GM18519 (cell line): ENCODE data around the gene BRD3OS.

Experiments
- ATAC-seq: cut with Tn5 transposase; IDR thresholded peaks from one replicate; pipeline ENCODE4 v1.9.1; 2021; ENCODE audit warnings: mild to moderate bottlenecking, moderate library complexity; ENCODE audit not compliant: unreplicated experiment, low FRiP score

BRD3OS gene, protein sequence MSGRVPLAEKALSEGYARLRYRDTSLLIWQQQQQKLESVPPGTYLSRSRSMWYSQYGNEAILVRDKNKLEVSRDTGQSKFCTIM

DNA sequence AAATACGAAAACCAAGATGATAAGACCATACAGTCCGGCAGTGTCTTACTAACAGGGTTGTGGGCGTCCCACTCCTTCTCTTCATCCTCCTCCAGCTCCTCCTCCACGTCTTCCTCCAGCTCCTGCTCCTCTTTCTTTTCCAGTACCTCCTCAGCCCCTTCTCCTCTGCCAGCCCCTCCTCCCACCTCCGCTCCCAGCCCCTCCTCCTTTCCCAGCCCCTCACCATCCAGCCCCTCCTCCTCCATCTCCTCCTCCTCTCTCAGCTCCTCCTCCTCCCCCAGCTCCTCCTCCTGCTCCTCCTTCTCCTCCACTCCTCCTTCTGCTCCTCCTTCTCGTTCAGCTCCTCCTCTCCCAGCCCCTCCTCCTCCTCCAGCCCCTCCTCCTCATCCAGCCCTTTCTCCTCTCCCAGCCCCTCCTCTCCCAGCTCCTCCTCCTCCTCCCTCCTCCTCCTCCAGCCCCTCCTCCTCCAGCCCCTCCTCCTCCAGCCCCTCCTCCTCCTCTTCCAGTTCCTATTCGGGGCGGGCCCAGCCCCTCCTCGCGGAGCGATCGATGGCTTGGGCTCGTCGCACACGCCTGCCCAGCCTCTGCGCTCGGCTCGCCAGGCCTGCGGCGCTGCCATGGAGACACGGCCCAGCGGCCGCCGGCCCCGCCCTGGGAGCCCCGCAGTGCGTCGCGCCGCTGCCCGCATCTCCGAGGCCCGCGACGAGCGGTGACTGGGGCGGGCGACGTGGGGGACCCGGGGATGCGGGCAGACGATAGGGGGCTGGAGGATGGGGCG is at the start of gene BRD3OS:
Gene BRD3OS, plus strand, starts transcription at position 654 of the 778 bp plus-strand sequence. CDS start 1,267 bp downstream, outside the sequence.
- peak; percentile 77 for ATAC-seq

DNA sequence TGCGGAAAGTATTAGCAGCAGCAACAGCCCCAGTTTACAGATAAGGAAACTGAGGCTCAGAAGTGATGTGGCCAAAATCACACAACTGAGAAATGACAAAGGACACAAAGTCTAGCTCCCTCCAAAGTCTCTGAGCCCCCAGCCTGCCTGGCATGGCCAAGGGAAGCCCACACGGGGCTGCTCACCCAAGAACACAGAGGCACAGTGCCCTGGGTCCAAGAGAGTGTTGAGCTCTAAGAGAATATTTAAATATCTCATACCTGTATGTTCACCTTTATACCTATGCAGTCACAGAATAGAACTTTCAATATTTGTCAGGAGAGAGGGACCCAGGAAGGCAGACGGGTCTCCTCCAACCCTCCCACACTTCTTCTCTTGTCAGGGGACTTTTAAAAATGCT is 49.8 kb upstream of the BRD3OS start:
- no peak for ATAC-seq

DNA sequence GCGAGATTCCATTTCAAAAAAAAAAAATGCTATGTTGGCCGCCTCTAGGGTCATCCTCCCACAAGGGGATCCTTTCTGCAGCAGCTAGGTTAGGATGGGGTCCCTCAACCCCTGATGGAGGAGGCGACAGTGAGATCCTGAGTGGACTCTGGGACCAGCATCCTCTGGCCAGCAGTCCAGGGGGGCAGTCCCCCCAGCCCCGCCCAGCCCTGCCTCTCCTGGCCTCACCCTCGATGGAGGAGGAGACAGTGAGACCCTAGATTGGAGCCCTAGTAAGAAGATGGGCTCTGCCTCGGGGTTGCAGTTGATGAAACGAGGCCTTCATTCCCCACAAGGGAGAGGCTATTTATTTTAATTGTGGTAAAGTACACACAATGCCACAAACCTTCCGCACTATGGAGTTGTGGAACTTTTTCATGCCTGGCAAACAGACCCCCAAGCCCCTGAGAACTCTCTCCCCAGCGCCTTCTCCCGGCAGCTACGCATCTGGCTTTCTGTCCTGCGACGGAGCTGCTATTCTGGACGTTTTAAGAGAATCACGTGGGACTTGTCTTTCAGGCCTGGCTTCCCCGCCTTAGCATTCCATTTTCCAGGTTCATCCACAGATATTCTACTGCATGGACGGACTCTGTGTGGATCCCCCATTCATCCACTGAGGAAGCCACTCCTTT is 49.0 kb upstream of the BRD3OS start:
- ATAC-seq, result no peak

DNA sequence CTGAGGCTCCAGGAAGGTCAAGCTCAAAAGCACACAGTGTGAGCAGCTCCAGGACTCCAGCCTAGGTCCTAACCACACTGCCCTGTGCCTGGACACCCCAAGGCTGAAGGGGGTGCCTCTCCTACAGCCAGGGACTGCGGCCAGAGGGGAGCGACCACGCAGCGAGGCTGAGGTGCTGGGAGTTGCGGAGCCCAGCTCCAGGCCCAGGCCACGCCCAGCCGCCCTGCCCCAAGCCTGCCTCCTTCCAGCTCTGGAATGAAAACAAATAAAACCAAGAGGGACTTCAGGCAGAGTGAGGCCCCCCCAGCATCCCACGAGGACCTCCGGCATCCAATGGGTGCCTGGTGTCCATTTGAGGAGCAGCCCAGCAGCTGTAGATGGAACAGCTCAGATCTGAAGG is 48.4 kb upstream of the BRD3OS start:
- no peak for ATAC-seq

DNA sequence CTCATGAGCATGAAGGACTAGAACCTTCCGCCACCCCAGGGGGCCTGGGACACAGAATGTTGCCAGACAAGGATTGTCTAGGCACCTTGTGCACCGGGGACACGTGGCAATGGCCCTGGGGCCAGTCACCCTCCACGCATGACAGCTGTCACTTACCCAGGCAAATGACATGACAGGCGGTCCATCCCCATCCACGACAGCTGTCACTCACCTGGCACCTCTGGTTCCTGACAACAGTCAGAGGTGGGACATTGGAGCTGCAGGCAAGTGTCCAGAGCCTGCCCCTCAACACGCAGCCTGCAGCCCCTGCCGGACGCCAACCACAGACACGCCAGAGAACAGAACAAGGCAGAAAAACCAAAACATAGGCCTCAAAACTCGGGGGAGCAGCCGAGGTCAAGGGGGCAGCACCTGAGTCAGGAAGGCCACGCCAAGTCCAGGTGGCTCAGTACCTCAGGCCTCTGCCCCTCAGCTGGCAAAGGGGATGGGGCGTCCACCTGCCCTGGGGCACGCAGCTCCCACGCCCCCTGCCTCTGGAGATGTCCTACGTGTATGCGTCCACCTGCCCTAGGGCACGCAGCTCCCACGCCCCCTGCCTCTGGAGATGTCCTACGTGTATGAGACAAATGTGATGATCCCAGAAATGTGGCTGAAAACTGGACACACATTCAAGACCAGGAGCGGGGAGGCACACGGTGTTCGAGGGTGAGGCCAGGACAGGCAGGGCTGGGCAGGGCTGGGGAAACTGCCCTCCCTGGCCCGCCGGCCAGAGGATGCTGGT is 47.7 kb upstream of the BRD3OS start:
- ATAC-seq, result no peak

DNA sequence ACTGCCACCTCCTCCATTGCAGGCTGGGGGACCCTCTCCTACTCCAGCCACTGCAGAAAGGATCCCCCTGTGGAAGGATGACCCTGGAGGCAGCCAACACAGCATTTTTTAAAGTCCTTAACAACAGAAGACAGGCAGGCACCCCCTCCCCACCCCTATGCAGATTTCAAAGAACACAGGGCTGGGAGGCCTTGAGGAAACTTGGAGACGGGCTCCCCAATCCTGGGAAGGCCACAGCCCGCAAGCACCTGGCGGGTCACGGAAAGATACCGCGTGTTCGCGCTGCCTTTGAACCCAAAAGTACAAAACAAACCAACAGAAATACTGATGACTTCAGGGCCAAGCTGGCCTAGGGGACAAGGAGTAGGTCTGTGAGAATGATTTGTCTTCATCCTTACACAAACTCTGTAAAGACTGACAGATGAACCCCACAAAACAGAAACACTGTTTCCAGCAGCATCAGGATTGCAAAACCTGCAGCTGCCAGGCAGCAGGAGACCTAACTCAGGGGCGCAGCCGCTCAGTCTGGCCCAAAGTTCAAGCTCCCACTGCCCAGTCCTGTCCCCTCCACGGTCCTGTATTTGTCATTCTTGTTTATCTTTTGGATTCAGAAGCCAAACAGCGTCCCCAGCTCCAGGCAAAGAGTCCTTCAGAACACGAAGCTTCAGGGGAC is 46.9 kb upstream of the BRD3OS start:
- no peak for ATAC-seq

DNA sequence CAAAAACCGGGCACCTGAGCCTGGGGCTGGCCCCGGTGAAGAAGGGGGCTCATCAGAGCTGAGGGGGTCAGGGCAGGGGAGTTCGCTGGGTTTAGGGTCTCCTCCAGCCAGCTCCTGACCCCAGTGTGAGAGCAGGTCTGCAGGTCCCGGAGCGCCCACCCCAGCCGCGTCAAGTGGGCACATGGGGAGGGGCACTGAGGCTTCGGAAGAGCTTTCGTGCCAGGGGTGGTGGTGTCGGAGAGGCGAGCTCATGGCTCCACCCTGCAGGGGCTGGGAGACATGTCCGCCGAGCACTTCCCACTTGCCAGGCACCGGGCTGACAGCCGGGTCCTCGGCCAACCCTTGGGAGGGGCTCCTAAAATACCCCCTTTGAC is 46.4 kb upstream of the BRD3OS start:
- no peak for ATAC-seq

DNA sequence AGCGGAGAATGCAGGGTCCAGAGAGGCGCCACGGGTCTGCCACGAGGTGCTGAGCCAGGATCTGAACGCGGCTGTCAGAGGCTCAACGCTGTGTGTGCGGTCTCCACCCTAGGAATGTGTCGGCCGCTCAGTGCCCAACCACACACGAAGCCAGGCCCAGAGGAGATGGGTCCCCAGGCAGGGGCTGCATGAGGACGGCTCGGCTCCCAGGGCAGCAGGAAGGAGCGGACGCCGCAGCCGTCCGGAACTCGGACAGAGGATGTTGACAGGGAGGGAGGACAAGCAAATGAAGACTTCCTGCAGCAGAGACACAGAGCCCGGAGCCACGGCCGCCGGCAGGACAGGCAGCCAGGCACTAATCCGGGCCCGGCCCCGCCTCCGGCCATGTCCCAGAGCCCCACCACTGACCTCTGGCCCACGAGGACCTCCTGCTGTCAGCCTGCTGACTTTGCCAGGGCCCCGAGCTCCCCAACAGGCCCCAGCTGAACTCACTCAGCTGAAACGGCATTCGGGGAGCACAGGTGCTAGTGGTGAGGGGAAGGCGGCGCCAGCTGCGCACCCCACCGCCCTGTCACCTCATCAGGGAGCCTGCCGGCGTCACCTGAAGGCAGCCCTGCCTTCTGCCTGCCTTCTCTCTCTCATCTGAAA is 45.9 kb upstream of the BRD3OS start:
- ATAC-seq, result no peak

DNA sequence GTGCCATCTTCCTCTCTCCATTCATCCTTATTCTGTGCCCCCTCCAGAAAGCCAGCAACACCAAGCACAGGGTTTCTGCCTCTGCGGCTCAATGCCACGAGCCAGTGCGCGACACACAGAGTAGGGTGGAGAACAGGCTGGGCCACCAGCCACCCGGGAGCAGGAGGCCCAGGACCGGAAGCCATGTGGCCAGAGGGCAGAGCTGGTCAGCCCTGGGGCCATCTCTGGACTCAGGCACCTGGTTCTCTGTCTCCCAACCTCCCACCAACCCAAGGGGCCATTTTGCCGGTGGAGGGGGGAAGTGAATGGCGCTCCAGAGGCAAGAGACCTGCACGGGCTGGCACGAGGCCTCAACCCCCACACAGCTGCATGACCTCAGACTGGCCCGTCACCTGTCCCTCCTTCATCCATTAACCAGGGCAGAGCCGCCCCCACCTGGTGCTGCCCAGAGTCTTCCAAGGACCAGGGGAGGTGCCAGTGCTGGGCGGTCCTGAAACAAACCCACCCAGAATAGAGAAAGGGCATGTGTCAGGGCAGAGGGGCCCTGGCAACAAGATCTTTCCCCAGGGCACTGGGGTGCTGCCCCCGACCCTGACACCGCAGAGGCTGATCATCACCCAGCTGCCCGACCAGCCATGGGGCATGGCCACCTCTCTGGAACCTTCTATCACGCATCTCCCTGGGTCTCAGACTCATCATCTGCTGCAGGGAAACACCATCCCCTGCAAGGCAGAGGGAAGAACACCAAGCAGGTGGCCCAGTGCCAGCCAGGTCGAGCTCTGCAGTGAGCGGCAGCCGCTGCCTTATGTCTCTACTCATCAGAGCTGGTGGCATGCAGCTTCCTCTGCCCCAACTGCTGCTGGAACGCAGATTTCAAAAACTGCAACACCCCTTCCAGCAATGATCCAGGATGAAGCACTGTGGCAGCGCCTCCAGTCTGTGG is 45.1 kb upstream of the BRD3OS start:
- no peak for ATAC-seq

DNA sequence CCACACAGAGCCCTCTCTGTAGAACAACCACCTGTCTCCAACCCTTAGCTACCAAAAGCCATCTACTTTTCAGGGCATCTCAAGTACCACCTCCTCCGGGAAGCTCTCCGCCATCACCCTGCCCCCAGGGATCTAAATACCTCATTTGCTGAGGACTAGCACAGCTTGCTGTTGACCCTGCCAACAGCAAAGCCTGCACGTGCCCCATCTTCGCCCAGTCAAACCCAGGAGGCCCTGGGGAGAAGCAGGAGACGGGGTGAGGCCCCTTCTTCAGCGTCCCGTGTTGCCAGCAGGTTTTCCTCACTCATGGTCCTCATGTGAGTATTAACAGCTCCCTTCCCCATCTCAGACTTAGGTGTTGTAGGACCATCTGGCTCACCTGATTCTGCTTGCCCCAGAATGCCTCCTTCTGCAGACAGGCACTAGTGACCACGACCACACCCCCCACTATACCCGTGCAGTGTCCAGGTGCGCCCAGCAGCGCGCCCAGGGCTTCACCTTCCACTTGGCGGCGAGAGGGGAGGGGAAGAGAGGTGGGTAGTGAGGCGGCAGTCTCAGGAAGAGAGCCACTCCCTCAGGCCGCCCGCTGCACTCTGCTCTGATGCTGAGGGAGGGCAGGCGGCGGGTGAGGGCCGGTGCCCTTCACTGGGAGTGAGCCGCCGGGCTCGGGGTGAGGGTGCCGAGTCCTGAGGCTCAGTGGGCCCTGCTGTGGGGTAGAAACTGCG is 44.3 kb upstream of the BRD3OS start:
- ATAC-seq, result no peak

DNA sequence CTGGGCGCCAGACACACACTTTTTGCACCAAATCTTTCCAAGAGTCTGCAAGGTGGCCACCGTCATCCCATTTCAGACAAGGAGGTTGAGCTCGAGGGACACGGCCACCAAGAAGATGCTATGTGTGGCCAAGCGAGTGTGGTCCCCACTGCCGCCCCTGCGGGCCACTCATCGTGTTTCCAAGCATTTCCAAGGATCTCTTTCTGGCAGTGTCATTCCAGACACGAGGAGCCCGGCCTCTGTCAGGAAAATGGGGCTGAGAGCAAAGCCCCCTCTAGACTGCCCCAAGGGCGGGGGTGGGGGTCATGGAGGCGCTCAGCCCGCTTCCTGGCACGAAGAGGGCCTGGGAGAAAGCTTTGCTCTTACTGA is 43.7 kb upstream of the BRD3OS start:
- no peak for ATAC-seq

DNA sequence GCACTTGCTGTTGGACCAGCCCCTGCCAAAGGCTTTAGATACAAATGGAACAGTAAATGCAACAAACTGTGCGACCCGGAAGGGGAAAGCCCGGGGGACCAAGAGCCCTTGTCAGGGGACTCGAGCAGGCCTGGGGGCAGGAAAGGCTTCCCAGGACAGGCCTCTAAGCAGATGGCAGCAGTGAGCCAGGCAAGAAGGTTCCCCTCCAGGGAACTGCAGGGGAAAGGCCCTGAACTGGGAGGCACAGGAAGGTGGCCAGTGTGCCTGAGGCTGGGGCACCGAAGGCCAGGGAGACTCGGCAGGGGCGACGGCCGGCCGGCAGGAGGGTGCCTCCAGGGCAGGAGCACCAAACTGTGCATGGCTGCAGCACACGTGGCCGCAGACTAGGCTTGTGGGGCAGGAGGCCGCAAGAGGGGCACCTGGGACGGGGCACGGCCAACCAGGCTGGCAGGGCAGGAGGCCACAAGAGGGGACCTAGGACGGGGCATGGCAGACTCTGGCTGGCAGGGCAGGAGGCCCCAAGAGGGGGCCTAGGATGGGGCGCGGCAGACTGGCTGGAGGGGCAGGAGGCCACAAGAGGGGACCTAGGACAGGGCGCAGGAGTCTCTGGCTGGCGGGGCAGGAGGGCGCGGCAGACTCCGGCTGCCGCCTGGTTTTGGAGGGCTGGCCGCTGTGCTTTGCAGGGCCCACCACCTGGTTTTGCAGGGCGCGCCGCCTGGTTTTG is 43.2 kb upstream of the BRD3OS start:
- ATAC-seq, result no peak

DNA sequence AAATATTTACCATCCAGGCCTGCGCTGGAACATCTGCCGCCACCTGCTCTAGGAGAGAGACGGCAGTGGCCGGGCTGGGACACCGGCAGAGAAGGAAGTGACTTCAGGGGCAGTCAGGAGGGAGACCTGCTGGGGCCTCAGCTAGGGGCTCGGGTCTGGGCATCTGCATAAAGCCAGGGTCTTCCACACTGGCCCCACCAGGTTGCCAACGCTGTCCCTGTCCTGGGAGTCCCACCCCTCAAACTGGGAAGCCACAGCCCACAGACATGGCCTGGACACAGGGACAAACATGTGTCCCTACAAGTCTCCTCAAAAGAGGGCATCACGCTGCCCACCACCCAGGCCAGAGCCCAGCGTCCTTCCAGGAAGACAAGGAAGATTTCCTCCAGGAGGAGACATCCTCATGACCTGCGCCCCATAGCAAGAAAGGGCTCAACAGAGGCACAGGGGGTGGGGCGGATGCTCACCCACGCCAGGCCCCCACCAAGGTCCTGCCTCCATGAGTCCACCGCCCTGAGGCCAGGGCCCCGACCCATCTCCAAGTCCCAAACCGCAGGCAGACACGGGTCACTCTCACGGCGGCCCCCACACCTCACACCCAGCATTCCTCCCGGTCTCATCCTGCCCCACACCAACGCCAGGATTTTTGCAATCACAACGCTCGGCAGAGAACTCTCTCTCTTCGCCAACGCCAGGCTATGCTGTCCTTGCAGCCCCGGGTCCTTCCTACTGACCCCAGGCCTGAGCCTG is 42.1 kb upstream of the BRD3OS start:
- ATAC-seq, result no peak

DNA sequence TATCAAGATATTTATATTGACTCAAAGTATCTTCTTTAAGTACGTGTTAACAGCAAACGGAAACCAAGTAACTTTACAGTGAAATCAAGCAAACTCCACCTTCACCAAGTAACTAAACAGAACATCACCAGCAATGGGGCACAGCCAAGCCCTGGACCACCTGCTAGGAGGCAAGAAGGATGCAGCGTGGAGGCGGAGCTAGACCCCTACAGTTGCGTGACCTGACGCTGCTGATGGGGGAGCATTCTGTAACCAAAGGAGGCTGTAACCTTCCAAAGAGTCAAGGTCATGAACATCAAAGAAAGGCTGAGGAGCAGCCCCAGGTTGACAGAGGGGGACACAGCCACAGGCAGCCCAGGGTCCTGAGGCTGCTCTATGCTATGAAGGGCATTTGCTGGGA is 39.2 kb upstream of the BRD3OS start:
- no peak for ATAC-seq

DNA sequence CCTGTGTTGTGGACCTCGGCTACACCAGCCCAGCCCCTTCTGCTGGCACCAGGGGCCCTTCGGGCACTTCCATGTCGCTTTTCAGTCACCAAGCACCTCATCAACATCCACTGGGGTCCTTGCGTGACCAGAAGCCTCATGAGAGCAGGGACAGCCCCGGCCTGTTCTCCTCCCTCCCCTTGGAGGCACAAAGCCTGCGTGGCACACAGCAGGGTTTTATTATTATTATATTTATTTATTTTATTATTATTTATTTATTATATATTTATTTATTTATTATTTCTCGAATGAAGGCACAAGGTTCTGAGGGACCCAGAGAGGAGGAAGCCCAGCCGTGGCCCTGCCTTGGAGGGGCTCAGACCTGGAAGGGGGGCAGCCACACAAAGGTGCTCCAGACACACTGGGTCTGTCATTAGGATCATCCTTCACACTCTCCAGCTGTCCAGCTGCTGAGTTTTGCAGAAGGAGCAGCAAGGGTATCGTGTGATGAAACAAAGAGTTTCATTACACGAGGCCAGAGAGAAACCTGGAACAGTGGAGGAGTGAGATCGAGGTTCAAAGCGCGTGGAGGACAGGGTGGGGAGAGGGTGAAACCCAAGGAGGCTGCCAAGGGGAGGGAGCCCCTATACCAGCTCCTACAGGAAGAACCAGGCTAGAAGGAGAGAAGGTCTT is 38.4 kb upstream of the BRD3OS start:
- ATAC-seq, result no peak

DNA sequence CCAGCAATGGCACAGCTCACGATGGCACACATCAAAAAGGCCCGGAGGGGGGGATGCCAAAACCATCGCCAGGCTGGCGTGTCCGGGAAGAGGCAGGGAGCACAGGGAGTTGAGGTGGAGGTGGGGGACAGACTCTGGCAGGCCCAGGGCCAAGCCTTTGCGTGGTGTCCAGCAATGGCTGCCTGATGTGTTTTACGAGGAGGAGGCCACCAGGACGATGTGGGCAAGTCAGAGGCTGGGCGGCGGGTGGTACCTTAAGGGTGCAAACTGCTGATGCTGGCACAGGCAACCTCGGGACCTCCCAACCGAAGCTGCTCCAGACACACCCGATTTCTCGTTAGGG is 37.9 kb upstream of the BRD3OS start:
- ATAC-seq, result no peak
